HL-60 (cell line): ENCODE data around the gene ESPNL.

Source experiments
- DNase-seq, 2 experiments: peaks; one replicate each; pipeline ENCODE4 v3.0.0-alpha.2; 2010 to 2020; ENCODE audit warnings: low read depth in 1 of 2, low spot score in 1 of 2
- H3K27ac ChIP-seq: fragments of 250-450 bp; sonication (Bioruptor Pico); replicated peaks from 2 replicates; pipeline ENCODE4 v1.5.1; 2020; ENCODE audit warnings: mild to moderate bottlenecking, moderate library complexity
- H3K27me3 ChIP-seq: fragments of 250-450 bp; sonication (Bioruptor Pico); 2 replicates; pipeline ENCODE4 v1.5.1; 2021; ENCODE audit warnings: mild to moderate bottlenecking, moderate library complexity; ENCODE audit not compliant: insufficient read depth, poor library complexity, severe bottlenecking
- H3K4me3 ChIP-seq: replicated peaks from 2 replicates; pipeline ENCODE4 v1.5.1; 2011; ENCODE audit warnings: mild to moderate bottlenecking, control low read depth, low read length; ENCODE audit not compliant: insufficient read depth
- CTCF ChIP-seq: IDR thresholded peaks from one replicate; pipeline ENCODE4 v1.5.1; 2011; ENCODE audit warnings: low read length, control low read depth, inconsistent platforms; ENCODE audit not compliant: insufficient read depth
- GABPA ChIP-seq: IDR thresholded peaks from 2 replicates; pipeline ENCODE4 v1.6.1; 2012; ENCODE audit warnings: low read depth
- POLR2AphosphoS5 ChIP-seq: IDR thresholded peaks from 2 replicates; pipeline ENCODE4 v1.6.1; 2012; ENCODE audit warnings: low read depth
- REST ChIP-seq: IDR thresholded peaks from 2 replicates; pipeline ENCODE4 v1.6.1; 2012; ENCODE audit warnings: low read depth; ENCODE audit not compliant: insufficient replicate concordance
- SPI1 ChIP-seq: IDR thresholded peaks from 2 replicates; pipeline ENCODE4 v1.6.1; 2012; ENCODE audit warnings: low read depth, mild to moderate bottlenecking, borderline replicate concordance

Gene ESPNL

DNA sequence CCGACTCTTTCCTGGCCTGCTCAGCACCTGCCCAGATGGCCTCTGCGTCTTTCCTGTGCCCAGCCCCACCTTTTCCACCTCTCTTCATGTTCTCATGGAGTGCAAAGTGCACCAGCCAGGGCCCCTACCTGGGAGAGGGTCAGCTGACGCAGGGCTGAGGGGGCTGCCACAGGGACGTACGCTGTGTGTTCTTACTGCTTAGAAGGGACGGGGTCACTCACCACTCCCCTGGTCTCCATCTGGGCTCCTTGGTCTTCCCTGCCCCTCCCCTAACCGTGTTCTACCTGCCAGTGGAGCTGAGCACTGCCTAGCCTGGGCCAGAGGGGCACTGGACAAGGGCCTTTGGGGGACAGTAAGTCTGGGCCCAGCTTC is 67.2 kb downstream of the ESPNL start:
- no peak overlapping the region for H3K27ac ChIP-seq
- H3K27me3 ChIP-seq: peaks cover 20% of the 10 kb centered on the region
- DNase-seq: no peak
- no peak for TF ChIP-seq REST
- TF ChIP-seq POLR2AphosphoS5: no peak
- TF ChIP-seq CTCF: no peak
- TF ChIP-seq SPI1: no peak
- no peak for TF ChIP-seq GABPA
- H3K4me3 ChIP-seq: no peak overlapping the region

DNA sequence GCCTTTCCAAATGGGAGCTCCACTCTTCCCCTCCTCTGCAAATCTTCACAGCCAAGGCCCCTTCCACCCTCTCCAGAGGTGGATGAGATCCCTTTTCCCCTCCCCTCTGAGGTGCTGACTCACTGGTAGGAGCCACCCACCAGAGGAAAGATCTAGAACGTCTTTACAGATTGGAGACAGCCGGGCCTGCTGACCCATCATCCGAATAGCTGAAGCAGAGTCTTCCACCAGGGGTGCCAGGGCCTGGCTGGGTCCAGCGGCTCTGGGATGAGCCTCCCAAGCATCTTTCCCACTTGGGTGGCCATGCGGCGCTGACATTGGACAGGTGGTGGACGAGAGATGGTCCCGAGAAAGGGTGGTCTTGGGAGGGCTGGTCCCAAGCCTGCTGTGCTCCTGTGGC is 67.6 kb downstream of the ESPNL start:
- H3K27ac ChIP-seq: no peak overlapping the region
- TF ChIP-seq POLR2AphosphoS5 (no peak), REST (no peak), CTCF (no peak), SPI1 (no peak), GABPA (no peak)
- H3K4me3 ChIP-seq: no peak overlapping the region
- DNase-seq: no peak
- peaks cover 15% of the 10 kb centered on the region for H3K27me3 ChIP-seq

GRCh38 chr2:238168196-238169047 is 68.3 kb downstream of the ESPNL start:
- no peak for TF ChIP-seq GABPA
- TF ChIP-seq CTCF: no peak
- TF ChIP-seq REST: no peak
- no peak for TF ChIP-seq POLR2AphosphoS5
- TF ChIP-seq SPI1: no peak
- H3K27me3 ChIP-seq: peaks cover 9% of the 10 kb centered on the region
- H3K4me3 ChIP-seq: no peak overlapping the region
- no peak for DNase-seq
- H3K27ac ChIP-seq: no peak overlapping the region
